NCI-H510A treated with DMSO at 0.1 percent for 48 hours (cell line): ENCODE measurements around the gene PTPN1.
A peak's percentile ranks its signal among the peaks of the same experiment; 100 is the strongest.
"Not testable (repeated sequence)": the region's sequence is repeated elsewhere in the genome, so short reads cannot be mapped to it uniquely, and the experiment has no call there.

Source experiments
- DNase-seq: peaks from one replicate; lab custom pipeline; 2025; lab: John Stamatoyannopoulos, UW

Gene PTPN1

GRCh38 chr20:50532221-50532620 is 22.0 kb downstream of the PTPN1 start:
- no peak for DNase-seq

GRCh38 chr20:50533061-50533460 is 22.9 kb downstream of the PTPN1 start:
- DNase-seq = no peak

GRCh38 chr20:50533464-50533863 is 23.3 kb downstream of the PTPN1 start:
- no peak for DNase-seq

GRCh38 chr20:50534567-50534966 is 24.4 kb downstream of the PTPN1 start:
- no peak for DNase-seq

GRCh38 chr20:50535162-50535561 is 25.0 kb downstream of the PTPN1 start:
- DNase-seq = no peak

- no peak for DNase-seq
Observed at GRCh38 chr20:50536333-50536732, 26.1 kb downstream of the PTPN1 start.

GRCh38 chr20:50537546-50538201 is 27.5 kb downstream of the PTPN1 start:
- peak; percentile 75 for DNase-seq

- peak; percentile 75 for DNase-seq
Observed at GRCh38 chr20:50538276-50538675, 28.1 kb downstream of the PTPN1 start.

- DNase-seq = not testable (repeated sequence)
Observed at GRCh38 chr20:50539798-50540197, 29.6 kb downstream of the PTPN1 start.

- no peak for DNase-seq
Observed at GRCh38 chr20:50540620-50541605, 30.7 kb downstream of the PTPN1 start.

- no peak for DNase-seq
Observed at GRCh38 chr20:50541606-50542041, 31.4 kb downstream of the PTPN1 start.

- no peak for DNase-seq
Observed at GRCh38 chr20:50543326-50543725, 33.1 kb downstream of the PTPN1 start.

- no peak for DNase-seq
Observed at GRCh38 chr20:50545126-50545525, 34.9 kb downstream of the PTPN1 start.

GRCh38 chr20:50546729-50547314 is 36.6 kb downstream of the PTPN1 start:
- peak; percentile 61 for DNase-seq

GRCh38 chr20:50547964-50548363 is 37.8 kb downstream of the PTPN1 start:
- DNase-seq = no peak

GRCh38 chr20:50548396-50548795 is 38.2 kb downstream of the PTPN1 start:
- peak; percentile 63 for DNase-seq

GRCh38 chr20:50550531-50550930 is 40.3 kb downstream of the PTPN1 start:
- peak; percentile 29 for DNase-seq

- DNase-seq = peak; percentile 84
Observed at GRCh38 chr20:50551288-50551687, 41.1 kb downstream of the PTPN1 start.

GRCh38 chr20:50552979-50553378 is 42.8 kb downstream of the PTPN1 start:
- no peak for DNase-seq

GRCh38 chr20:50554694-50555579 is 44.8 kb downstream of the PTPN1 start:
- DNase-seq = no peak

GRCh38 chr20:50555662-50556061 is 45.5 kb downstream of the PTPN1 start:
- peak; percentile 28 for DNase-seq
